Activated T-helper 2 cell treated with anti-CD3 and anti-CD28 coated beads, Interferon-gamma antibody, Interleukin-2, Interleukin-4, amounts not matched to agents 10 μg/mL and 5 μg/mL and 100 μg/mL, durations not matched to agents 14 hours and 24 hours and 36 hours (primary cell): ENCODE results near the gene TAS2R16. TPM values are rescaled to one million over a fixed set of nuclear protein-coding genes. Genes with fewer than 3 reads are reported as not detected.

ENCODE experiments used
- DNase-seq: peaks from one replicate; pipeline ENCODE4 v3.0.0; 2021; ENCODE audit warnings: low spot score
- H3K27ac Mint-ChIP-seq: one replicate; pipeline ENCODE4 v1.8.0; 2021; ENCODE audit warnings: mixed read lengths
- H3K27me3 Mint-ChIP-seq: one replicate; pipeline ENCODE4 v1.8.0; 2021; ENCODE audit warnings: low read depth, mixed read lengths
- H3K36me3 Mint-ChIP-seq: one replicate; pipeline ENCODE4 v1.8.0; 2021; ENCODE audit warnings: low read depth, mixed read lengths
- H3K4me1 Mint-ChIP-seq: one replicate; pipeline ENCODE4 v1.8.0; 2021; ENCODE audit warnings: low read depth, mixed read lengths
- H3K4me3 Mint-ChIP-seq: one replicate; pipeline ENCODE4 v1.8.0; 2021; ENCODE audit warnings: low read depth, mild to moderate bottlenecking, moderate library complexity, mixed read lengths
- H3K9me3 Mint-ChIP-seq: one replicate; pipeline ENCODE4 v1.8.0; 2021; ENCODE audit warnings: mixed read lengths
- intact Hi-C: fragments of 100-400 bp; cut with micrococcal nuclease; formaldehyde crosslinking; loops from one replicate; pipeline ENCODE4 v1.15.1; 2023
- total RNA-seq: library from RNA; stranded (reverse); gene quantifications from 2 replicates; pipeline ENCODE4 v1.2.3, GENCODE V29; 2022

TAS2R16 gene
- total RNA-seq, 1 donor from 2014 or later: not detected

- intact Hi-C loops: no loop called here
- Mint-ChIP-seq H3K27ac (no peak overlapping the region), H3K36me3 (no peaks in the 10 kb centered on the region), H3K9me3 (no peaks in the 10 kb centered on the region), H3K4me3 (no peak overlapping the region), H3K27me3 (no peaks in the 10 kb centered on the region), H3K4me1 (no peaks in the 10 kb centered on the region)
- DNase-seq: no peak
Measured at GRCh38 chr7:123004931-123005330, 9.4 kb upstream of the TAS2R16 start.

GRCh38 chr7:123003539-123004126, 8.1 kb upstream of the TAS2R16 start:
- no peaks in the 10 kb centered on the region for H3K9me3 Mint-ChIP-seq
- H3K27me3 Mint-ChIP-seq: no peaks in the 10 kb centered on the region
- H3K36me3 Mint-ChIP-seq: no peaks in the 10 kb centered on the region
- DNase-seq: no peak
- intact Hi-C loops: no loop called here
- H3K27ac Mint-ChIP-seq: no peak overlapping the region
- no peaks in the 10 kb centered on the region for H3K4me1 Mint-ChIP-seq
- H3K4me3 Mint-ChIP-seq: no peak overlapping the region

- peaks cover 3% of the 10 kb centered on the region for H3K9me3 Mint-ChIP-seq
Measured at GRCh38 chr7:122989577-122989976, 5.9 kb downstream of the TAS2R16 start.

GRCh38 chr7:122989041-122989440, 6.5 kb downstream of the TAS2R16 start:
- no peak overlapping the region for H3K27ac Mint-ChIP-seq
- no peak for DNase-seq
- H3K36me3 Mint-ChIP-seq: no peaks in the 10 kb centered on the region
- intact Hi-C loops: no loop called here
- no peak overlapping the region for H3K4me3 Mint-ChIP-seq
- no peaks in the 10 kb centered on the region for H3K4me1 Mint-ChIP-seq
- H3K27me3 Mint-ChIP-seq: no peaks in the 10 kb centered on the region
- H3K9me3 Mint-ChIP-seq: peaks cover 3% of the 10 kb centered on the region

More at GRCh38 chr7:122989577-122989976, 5.9 kb downstream of the TAS2R16 start:
- no peaks in the 10 kb centered on the region for H3K36me3 Mint-ChIP-seq
- intact Hi-C loops: no loop called here
- H3K4me1 Mint-ChIP-seq: no peaks in the 10 kb centered on the region
- no peaks in the 10 kb centered on the region for H3K27me3 Mint-ChIP-seq
- H3K27ac Mint-ChIP-seq: no peak overlapping the region
- no peak for DNase-seq
- H3K4me3 Mint-ChIP-seq: no peak overlapping the region

- Mint-ChIP-seq H3K27me3 (no peaks in the 10 kb centered on the region), H3K36me3 (no peaks in the 10 kb centered on the region), H3K4me1 (no peaks in the 10 kb centered on the region), H3K4me3 (no peak overlapping the region), H3K9me3 (peaks cover 3% of the 10 kb centered on the region), H3K27ac (no peak overlapping the region)
- DNase-seq: no peak
- intact Hi-C loops: no loop called here
Measured at GRCh38 chr7:122988333-122988732, 7.2 kb downstream of the TAS2R16 start.

GRCh38 chr7:122987463-122987862, 8.0 kb downstream of the TAS2R16 start:
- Mint-ChIP-seq H3K27ac (no peak overlapping the region), H3K4me1 (no peaks in the 10 kb centered on the region), H3K9me3 (peaks cover 3% of the 10 kb centered on the region), H3K4me3 (no peak overlapping the region), H3K36me3 (no peaks in the 10 kb centered on the region), H3K27me3 (no peaks in the 10 kb centered on the region)
- DNase-seq: no peak
- intact Hi-C loops: no loop called here

- Mint-ChIP-seq H3K4me3 (no peak overlapping the region), H3K4me1 (no peaks in the 10 kb centered on the region), H3K27ac (no peak overlapping the region), H3K9me3 (peaks cover 3% of the 10 kb centered on the region), H3K36me3 (no peaks in the 10 kb centered on the region), H3K27me3 (no peaks in the 10 kb centered on the region)
- intact Hi-C loops: no loop called here
- no peak for DNase-seq
Measured at GRCh38 chr7:122984021-122984420, 11.5 kb downstream of the TAS2R16 start.

- no peak for DNase-seq
- H3K4me3 Mint-ChIP-seq: no peak overlapping the region
- intact Hi-C loops: no loop called here
- no peaks in the 10 kb centered on the region for H3K4me1 Mint-ChIP-seq
- H3K27ac Mint-ChIP-seq: no peak overlapping the region
- peaks cover 7% of the 10 kb centered on the region for H3K9me3 Mint-ChIP-seq
- no peaks in the 10 kb centered on the region for H3K27me3 Mint-ChIP-seq
- H3K36me3 Mint-ChIP-seq: no peaks in the 10 kb centered on the region
Measured at GRCh38 chr7:122983261-122983660, 12.2 kb downstream of the TAS2R16 start.

GRCh38 chr7:122975341-122975740, 20.2 kb downstream of the TAS2R16 start:
- H3K27me3 Mint-ChIP-seq: no peaks in the 10 kb centered on the region
- peaks cover 3% of the 10 kb centered on the region for H3K9me3 Mint-ChIP-seq
- no peaks in the 10 kb centered on the region for H3K4me1 Mint-ChIP-seq
- DNase-seq: no peak
- no peaks in the 10 kb centered on the region for H3K36me3 Mint-ChIP-seq
- H3K27ac Mint-ChIP-seq: no peak overlapping the region
- H3K4me3 Mint-ChIP-seq: no peak overlapping the region
- intact Hi-C loops: no loop called here

- intact Hi-C loops: no loop called here
Measured at GRCh38 chr7:122974229-122974628, 21.3 kb downstream of the TAS2R16 start.

GRCh38 chr7:122972056-122972455, 23.4 kb downstream of the TAS2R16 start:
- H3K27ac Mint-ChIP-seq: no peak overlapping the region
- no peaks in the 10 kb centered on the region for H3K27me3 Mint-ChIP-seq
- H3K36me3 Mint-ChIP-seq: no peaks in the 10 kb centered on the region
- intact Hi-C loops: no loop called here
- no peak for DNase-seq
- H3K9me3 Mint-ChIP-seq: no peaks in the 10 kb centered on the region
- no peak overlapping the region for H3K4me3 Mint-ChIP-seq
- H3K4me1 Mint-ChIP-seq: no peaks in the 10 kb centered on the region

More at GRCh38 chr7:122974229-122974628, 21.3 kb downstream of the TAS2R16 start:
- DNase-seq: no peak
- Mint-ChIP-seq H3K36me3 (no peaks in the 10 kb centered on the region), H3K27me3 (no peaks in the 10 kb centered on the region), H3K4me1 (no peaks in the 10 kb centered on the region), H3K27ac (no peak overlapping the region), H3K4me3 (no peak overlapping the region), H3K9me3 (peaks cover 3% of the 10 kb centered on the region)

GRCh38 chr7:122970740-122971725, 24.5 kb downstream of the TAS2R16 start:
- Mint-ChIP-seq H3K27me3 (no peaks in the 10 kb centered on the region), H3K9me3 (no peaks in the 10 kb centered on the region), H3K36me3 (no peaks in the 10 kb centered on the region), H3K4me3 (no peak overlapping the region), H3K27ac (no peak overlapping the region), H3K4me1 (no peaks in the 10 kb centered on the region)
- no peak for DNase-seq
- intact Hi-C loops: no loop called here

- Mint-ChIP-seq H3K36me3 (no peaks in the 10 kb centered on the region), H3K27me3 (no peaks in the 10 kb centered on the region), H3K4me3 (no peak overlapping the region), H3K27ac (no peak overlapping the region), H3K9me3 (no peaks in the 10 kb centered on the region), H3K4me1 (no peaks in the 10 kb centered on the region)
- no peak for DNase-seq
- intact Hi-C loops: no loop called here
Measured at GRCh38 chr7:122968389-122968788, 27.1 kb downstream of the TAS2R16 start.
